ENCODE data around the gene ZSWIM8. TPM values are rescaled to one million over a fixed set of nuclear protein-coding genes. Genes with fewer than 3 reads are reported as not detected.

Gene ZSWIM8
- total RNA-seq, 1 experiment from 2014 or later, result 85.6 TPM

DNA sequence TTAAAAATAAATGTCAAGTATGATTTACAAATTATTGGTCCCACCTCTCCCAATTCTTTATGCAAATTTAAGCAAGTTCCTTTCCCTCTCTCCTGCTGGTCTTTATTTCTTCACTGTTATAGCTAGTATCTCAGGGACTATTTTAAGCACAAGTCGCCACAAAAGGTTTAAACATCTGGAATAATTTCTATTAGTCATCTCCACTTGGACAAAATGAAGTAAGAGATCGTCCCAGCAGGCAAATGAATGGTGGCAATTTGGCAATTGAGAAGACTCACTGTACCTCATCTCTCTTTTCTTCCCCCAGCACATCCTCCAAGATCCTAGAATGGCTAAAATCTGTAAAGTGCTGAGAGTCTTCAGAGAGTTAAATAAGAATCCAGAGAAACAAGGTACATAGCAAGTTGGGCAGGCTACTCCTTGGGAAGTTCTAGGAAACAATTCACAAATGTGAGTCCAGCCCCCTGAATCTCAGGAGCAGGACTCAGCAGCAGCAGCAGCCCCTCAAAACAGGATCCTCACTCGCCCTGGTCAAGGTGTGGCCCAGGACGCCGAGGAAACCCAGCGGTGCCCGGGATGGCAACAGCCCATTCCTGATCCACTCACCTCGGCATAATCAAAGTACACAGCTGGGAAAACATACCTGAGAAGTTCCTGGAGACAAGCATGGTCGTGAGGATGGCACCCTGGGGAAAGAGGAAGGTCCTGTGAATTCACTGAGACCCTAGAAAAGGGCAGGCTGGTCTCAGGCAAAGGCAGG is 56.3 kb downstream of the ZSWIM8 start:
- peak; percentile 31 for DNase-seq (ENCODE audit: low read depth)

DNA sequence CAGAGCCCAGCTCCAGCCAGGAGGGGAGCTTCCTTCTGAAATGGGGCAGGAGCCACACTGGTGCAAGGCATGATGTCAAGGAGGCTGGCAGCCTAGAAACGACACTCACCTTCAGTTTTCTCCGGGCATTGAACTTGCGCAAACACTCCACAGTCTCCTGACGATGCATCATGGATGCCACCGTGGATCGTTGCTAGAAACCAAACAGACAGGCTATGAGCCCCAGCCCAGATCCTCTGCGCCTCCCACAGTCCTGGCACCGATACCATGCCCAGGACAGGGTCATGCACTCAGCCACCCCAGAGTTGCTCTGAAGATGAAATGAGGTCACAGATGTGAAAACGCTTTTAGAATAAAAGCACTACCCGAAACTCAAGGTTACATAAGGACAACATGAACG is 56.9 kb downstream of the ZSWIM8 start:
- no peak for DNase-seq (ENCODE audit: low read depth)

DNA sequence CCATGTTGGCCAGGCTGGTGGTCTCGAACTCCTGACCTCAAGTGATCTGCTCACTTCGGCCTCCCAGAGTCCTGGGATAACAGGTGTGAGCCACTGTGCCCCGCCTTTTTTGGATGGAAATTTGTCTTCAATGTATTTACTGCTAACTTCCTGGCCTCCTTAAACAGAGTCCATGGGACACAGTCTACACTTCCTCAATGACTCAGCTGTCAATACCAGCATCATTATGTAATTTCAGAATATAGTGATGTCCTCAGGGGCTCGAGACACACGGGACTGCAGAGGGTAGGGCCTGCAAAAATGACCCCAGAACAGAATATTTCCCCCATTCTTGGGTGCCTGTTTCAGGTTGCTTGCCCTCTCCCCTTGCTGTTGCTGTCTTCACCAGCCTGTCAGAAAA is 57.9 kb downstream of the ZSWIM8 start:
- DNase-seq (ENCODE audit: low read depth), result no peak

DNA sequence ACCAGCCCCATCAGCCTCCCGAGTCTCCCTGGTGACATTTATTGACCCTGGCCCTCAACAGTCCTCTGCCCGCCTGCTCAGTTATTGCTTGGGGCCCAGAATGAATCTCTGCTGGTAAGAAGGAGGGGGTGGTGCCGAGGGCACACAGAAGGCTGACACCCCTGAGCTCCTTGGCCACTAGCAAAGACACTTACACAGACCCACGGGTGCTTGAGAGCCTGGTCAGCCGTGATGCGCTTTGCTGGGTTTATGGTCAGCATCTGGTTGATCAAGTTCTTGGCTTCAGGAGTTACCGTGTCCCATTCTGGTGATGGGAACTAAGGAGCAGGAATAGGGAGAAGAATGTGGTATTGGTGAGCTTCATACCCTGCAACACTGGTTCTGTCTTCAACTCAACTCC is 61.6 kb downstream of the ZSWIM8 start:
- no peak for DNase-seq (ENCODE audit: low read depth)

DNA sequence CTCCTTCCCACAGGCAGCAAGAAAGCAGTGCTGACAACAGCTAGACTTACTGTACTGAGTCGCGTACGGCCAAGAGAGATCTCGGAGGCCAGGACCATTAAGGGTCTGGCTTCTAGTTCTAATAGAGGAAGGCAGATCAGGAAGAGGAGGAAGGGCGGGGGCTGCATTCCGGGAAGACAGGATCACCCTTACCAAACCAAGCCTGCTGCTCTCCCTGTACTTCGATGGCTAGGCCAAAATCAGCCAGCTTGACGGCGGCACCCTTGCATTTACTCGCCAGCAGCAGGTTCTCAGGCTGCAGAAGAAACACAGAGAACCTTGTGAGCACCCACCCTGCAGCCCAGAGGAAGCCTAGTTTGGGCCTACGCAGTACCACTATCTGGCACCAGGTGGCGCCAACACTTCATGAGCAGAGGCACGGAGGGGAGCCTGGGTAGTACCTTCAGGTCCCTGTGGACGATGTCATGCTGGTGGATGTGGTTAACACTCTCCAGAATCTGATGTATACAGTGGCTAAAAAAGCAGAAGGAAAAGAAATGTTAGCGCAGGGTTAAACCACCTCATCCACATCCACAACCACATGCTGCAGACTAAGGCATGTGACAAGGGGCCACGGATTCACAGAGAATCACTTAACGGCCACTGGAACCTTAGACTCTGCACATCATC is 63.5 kb downstream of the ZSWIM8 start:
- DNase-seq (ENCODE audit: low read depth), result peak; percentile 68

DNA sequence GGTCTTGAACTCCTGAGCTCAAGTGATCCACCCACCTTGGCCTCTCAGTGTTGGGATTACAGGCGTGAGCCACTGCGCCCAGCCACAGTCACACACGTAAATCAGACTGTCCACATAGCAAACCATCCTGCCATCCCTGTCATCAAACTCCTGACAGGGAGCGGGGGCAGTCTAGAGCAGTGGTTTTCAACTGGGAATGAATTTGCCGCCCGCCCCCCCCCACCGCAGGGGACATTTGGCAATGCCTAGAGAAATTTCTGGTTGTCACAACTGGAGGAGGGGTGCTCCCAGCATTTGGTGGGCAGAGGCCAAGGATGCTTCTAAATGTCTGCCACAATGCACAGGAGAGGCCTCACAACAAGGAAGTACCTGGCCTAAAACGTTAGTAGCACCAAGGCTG is 64.8 kb downstream of the ZSWIM8 start:
- DNase-seq (ENCODE audit: low read depth), result no peak

DNA sequence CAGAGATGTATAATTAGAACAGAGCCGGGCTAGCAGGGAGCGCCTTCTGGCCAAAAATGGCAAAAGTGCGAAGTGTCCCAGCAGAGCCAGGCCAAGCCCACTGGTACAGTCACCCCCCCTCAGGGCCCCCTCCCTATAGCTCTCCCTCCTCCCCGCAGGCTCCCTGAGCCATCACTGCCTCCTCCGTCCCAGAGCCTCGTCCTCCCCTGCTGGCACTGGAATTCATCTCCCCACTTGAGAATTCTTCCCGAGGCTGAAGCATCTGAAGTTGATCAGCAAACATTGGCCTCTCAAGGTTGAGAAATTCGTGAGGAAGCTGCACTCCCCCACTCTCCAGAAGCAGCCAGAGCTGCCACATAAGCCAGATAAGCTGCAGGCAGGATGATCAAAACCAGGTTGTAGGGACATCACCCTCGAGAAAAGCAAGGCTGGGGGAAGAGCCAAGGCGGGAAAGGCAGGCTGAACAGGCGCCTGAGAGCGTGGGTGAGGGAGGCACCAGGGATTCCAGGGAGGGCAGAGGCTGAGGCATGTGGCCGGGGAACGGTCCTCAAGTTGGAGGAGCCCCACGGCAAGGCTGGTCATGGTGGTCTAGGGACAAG is 65.6 kb downstream of the ZSWIM8 start:
- no peak for DNase-seq (ENCODE audit: low read depth)

Other genes starting within 250 kb of the ZSWIM8 start
- 19.2 and 43.2 TPM in 2 replicates for gene USP54, start 194.3 kb upstream of the ZSWIM8 start, total RNA-seq (2014; rRNA removed)
- not detected in 2 replicates for gene MYOZ1, start 144.1 kb upstream of the ZSWIM8 start, total RNA-seq (2014; rRNA removed)
- 0.32 and 0.63 TPM in 2 replicates for gene SYNPO2L, start 129.6 kb upstream of the ZSWIM8 start, total RNA-seq (2014; rRNA removed)
- gene AGAP5, start 87.5 kb upstream of the ZSWIM8 start, total RNA-seq (2014; rRNA removed), result 1.0 and 2.5 TPM in 2 replicates
- gene SEC24C, start 41.2 kb upstream of the ZSWIM8 start, total RNA-seq (2014; rRNA removed), result 66.2 and 77.2 TPM in 2 replicates
- 32.5 and 40.1 TPM in 2 replicates for gene CHCHD1, start 3.6 kb upstream of the ZSWIM8 start, total RNA-seq (2014; rRNA removed)
- gene NDST2, start 26.0 kb downstream of the ZSWIM8 start, total RNA-seq (2014; rRNA removed), result 20.7 and 29.2 TPM in 2 replicates
- gene CAMK2G, start 88.9 kb downstream of the ZSWIM8 start, total RNA-seq (2014; rRNA removed), result 16.4 and 20.8 TPM in 2 replicates
- 614 and 683 TPM in 2 replicates for gene PLAU, start 125.5 kb downstream of the ZSWIM8 start, total RNA-seq (2014; rRNA removed)
- 147 and 163 TPM in 2 replicates for gene VCL, start 212.5 kb downstream of the ZSWIM8 start, total RNA-seq (2014; rRNA removed)